OCI-LY3 (cell line): Measurements from ENCODE around the gene C5AR1.
"Not testable (repeated sequence)": the region's sequence is repeated elsewhere in the genome, so short reads cannot be mapped to it uniquely, and the experiment has no call there.

Experiments used
- H2AFZ ChIP-seq: fragments of 200-600, 300-600 bp; shearing (Covaris generic); 2 replicates; pipeline ENCODE4 v1.6.0; 2014; ENCODE audit warnings: antibody characterized with exemption, low read depth, low read length
- H3K27ac ChIP-seq: fragments of 200-600, 300-600 bp; sonication (generic); 2 replicates; pipeline ENCODE4 v1.5.1; 2014; ENCODE audit warnings: mild to moderate bottlenecking, low read length, moderate library complexity, mixed read lengths
- H3K27me3 ChIP-seq: fragments of 200-600, 300-600 bp; sonication (generic); 2 replicates; pipeline ENCODE4 v1.6.1; 2014; ENCODE audit warnings: low read depth, low read length, mixed read lengths
- H3K36me3 ChIP-seq: fragments of 200-600, 300-600 bp; sonication (generic); replicated peaks from 2 replicates; pipeline ENCODE3; 2014; ENCODE audit warnings: low read depth, low read length, mixed read lengths
- H3K4me1 ChIP-seq: fragments of 300-600, 200-600 bp; sonication (generic); 2 replicates; pipeline ENCODE4 v1.6.1; 2014; ENCODE audit warnings: low read length, mixed read lengths
- H3K4me2 ChIP-seq: fragments of 200-600, 300-600 bp; sonication (generic); 2 replicates; pipeline ENCODE4 v1.6.1; 2014; ENCODE audit warnings: low read length, mixed read lengths
- H3K4me3 ChIP-seq: fragments of 300-600, 200-600 bp; sonication (generic); 2 replicates; pipeline ENCODE4 v1.5.1; 2014; ENCODE audit warnings: antibody characterized with exemption, mild to moderate bottlenecking, low read length, moderate library complexity
- H3K79me2 ChIP-seq: fragments of 300-600, 200-600 bp; shearing (Covaris generic); 2 replicates; pipeline ENCODE4 v1.6.1; 2014; ENCODE audit warnings: mild to moderate bottlenecking, low read length, mixed read lengths
- H3K9ac ChIP-seq: fragments of 300-600, 200-600 bp; shearing (Covaris generic); 2 replicates; pipeline ENCODE4 v1.6.0; 2014; ENCODE audit warnings: mild to moderate bottlenecking, low read length, moderate library complexity
- H3K9me3 ChIP-seq: fragments of 200-600, 300-600 bp; shearing (Covaris generic); 2 replicates; pipeline ENCODE4 v1.6.1; 2014; ENCODE audit warnings: low read length, mixed read lengths; ENCODE audit not compliant: insufficient read depth
- H4K20me1 ChIP-seq: fragments of 200-600, 300-600 bp; sonication (generic); 2 replicates; pipeline ENCODE4 v1.6.1; 2016; ENCODE audit warnings: low read length, mixed read lengths; ENCODE audit not compliant: insufficient read depth
- EZH2phosphoT487 ChIP-seq: fragments of 200-600 bp; shearing (Covaris generic); IDR thresholded peaks from 2 replicates; pipeline ENCODE4 v1.6.1; 2018; ENCODE audit warnings: antibody characterized with exemption, mixed run types, low read depth
- TF ChIP-seq, protein P1 (sequence below): fragments of 200-600, 300-600 bp; sonication (generic); IDR thresholded peaks from 2 replicates; pipeline ENCODE4 v1.5.1; 2014; ENCODE audit warnings: antibody characterized with exemption, low read length, low read depth

The C5AR1 gene

DNA sequence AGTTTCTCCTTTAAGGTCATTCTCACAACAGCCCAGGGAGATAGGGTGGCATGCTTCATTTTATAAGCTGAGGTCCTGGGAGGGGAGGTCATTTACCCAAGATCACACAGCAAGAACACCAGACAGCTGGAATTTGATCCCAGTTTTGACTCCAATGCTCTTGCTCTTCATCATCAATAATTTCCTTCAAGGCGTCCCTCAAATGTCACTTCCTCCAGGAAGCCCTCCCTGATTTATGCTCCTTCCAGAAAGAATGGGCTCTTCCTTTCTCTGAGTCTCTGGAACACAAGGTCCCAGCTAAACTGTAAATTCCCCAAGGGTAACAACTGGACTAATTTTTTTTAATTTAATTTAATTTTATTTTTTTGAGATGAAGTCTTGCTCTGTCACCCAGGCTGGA lies 34.8 kb downstream of the C5AR1 start:
- H2AFZ ChIP-seq: no peak overlapping the region
- no peak overlapping the region for H3K4me3 ChIP-seq
- no peak overlapping the region for H3K9ac ChIP-seq
- H4K20me1 ChIP-seq: no peaks in the 10 kb centered on the region
- H3K79me2 ChIP-seq: peaks cover 2% of the 10 kb centered on the region
- no peak overlapping the region for H3K4me2 ChIP-seq
- H3K27me3 ChIP-seq: no peaks in the 10 kb centered on the region
- H3K4me1 ChIP-seq: peaks cover 9% of the 10 kb centered on the region; the same call in 1 of the 2 replicates
- TF ChIP-seq, protein P1, sequence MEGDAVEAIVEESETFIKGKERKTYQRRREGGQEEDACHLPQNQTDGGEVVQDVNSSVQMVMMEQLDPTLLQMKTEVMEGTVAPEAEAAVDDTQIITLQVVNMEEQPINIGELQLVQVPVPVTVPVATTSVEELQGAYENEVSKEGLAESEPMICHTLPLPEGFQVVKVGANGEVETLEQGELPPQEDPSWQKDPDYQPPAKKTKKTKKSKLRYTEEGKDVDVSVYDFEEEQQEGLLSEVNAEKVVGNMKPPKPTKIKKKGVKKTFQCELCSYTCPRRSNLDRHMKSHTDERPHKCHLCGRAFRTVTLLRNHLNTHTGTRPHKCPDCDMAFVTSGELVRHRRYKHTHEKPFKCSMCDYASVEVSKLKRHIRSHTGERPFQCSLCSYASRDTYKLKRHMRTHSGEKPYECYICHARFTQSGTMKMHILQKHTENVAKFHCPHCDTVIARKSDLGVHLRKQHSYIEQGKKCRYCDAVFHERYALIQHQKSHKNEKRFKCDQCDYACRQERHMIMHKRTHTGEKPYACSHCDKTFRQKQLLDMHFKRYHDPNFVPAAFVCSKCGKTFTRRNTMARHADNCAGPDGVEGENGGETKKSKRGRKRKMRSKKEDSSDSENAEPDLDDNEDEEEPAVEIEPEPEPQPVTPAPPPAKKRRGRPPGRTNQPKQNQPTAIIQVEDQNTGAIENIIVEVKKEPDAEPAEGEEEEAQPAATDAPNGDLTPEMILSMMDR: no peak
- no peak for TF ChIP-seq EZH2phosphoT487
- no peak overlapping the region for H3K27ac ChIP-seq
- H3K36me3 ChIP-seq: no peaks in the 10 kb centered on the region
- no peaks in the 10 kb centered on the region for H3K9me3 ChIP-seq

DNA sequence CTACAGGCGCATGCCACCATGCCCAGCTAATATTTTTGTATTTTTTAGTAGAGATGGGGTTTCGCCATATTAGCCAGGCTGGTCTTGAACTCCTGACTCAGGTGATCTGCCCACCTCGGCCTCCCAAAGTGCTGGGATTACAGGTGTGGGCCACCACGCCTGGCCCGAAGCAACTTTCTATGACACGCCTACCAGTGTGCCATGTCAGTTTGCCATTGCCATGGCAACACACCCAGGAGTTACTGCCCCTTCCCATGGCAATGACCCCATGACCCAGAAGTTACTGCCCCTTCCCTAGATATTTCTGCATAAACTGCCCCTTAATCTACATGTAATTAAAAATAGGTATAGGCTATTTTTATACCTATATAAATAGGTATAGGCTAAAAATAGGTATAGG lies 36.4 kb downstream of the C5AR1 start:
- H3K27ac ChIP-seq, H3K27me3 ChIP-seq, H2AFZ ChIP-seq, H3K9ac ChIP-seq, H4K20me1 ChIP-seq, H3K4me2 ChIP-seq, H3K4me3 ChIP-seq, H3K9me3 ChIP-seq, H3K36me3 ChIP-seq: not testable (repeated sequence)
- H3K4me1 ChIP-seq: peaks cover 17% of the 10 kb centered on the region
- peaks cover 18% of the 10 kb centered on the region for H3K79me2 ChIP-seq

DNA sequence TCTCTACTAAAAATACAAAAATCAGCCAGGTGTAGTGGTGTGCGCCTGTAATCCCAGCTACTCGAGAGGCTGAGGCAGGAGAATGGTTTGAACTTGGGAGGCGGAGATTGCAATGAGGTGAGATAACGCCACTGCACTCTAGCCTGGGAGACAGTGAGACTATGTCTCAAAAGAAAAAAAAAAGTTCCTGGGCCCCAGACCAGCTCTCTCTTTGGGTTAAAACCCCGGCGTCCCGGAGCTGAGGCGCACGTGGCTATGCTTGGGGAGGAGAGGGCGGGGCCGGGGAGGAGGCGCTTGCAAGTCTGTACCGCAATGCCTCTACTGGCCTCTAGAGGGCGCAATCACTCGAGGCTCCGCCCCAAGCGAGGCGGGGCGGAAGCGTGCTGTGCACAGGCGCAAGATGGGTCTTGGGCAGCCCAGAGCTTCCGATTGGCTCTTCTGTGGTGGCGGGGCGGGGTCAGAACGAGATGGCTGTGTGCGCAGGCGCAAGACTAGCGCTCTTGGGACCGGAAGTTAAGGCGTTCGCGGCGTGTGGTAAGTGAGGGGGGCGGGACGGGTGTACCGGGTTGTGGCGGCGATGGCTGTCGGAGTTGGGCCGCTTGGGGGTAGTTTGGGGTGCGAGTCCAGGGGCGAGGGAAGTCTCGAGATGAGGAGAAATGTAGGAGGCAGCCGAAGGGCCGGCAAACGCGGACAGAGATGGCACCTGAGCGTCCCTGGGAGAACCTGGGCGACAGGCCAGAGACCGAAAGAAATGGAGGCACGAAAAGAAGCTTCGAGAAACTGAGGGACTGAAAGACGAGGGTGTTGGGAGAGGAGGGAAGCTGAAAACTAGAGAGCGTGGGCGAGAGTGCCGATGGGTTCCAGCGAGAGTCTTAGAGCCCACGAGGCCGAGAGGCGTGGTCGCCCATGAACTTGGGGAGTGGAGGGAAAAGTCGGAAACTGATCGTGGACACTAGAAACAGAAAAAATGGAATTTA lies 39.4 kb downstream of the C5AR1 start, which contains the start of gene DHX34:
Gene DHX34 (plus strand): TSS at position 497 of the 977 bp plus-strand sequence. CDS start 3,716 bp downstream, outside the sequence.
- Histone ChIP-seq H3K4me3 (peak within 1 kb of the TSS; percentile 86), H3K79me2 (peaks cover 43% of the 10 kb centered on the region), H3K4me2 (peak within 1 kb of the TSS; percentile 85), H3K4me1 (peaks cover 17% of the 10 kb centered on the region), H3K27ac (peak within 1 kb of the TSS; percentile 36), H2AFZ (peak within 1 kb of the TSS; percentile 75), H4K20me1 (no peaks in the 10 kb centered on the region), H3K36me3 (peaks cover 26% of the 10 kb centered on the region), H3K9me3 (no peaks in the 10 kb centered on the region), H3K9ac (peak within 1 kb of the TSS; percentile 85), H3K27me3 (no peaks in the 10 kb centered on the region)
- TF ChIP-seq EZH2phosphoT487: no peak
- TF ChIP-seq, protein P1: peak; percentile 94

DNA sequence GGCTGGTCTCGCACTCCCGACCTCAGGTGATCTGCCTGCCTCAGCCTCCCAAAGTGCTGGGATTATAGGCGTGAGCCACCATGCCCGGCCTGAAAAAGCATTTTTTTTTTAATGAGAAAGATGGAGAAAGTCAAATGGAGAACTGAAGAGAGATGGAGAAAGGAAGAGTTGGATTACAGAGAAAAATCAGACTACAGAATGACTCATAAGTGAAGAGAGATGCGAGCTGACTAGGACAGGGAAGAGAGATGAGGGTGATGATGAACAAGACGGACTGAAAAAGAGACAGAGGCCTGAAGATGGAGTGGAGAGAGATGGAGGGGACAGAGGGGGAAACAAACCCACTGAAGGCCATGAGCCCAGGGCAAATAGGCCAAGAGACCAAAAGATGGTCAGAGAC lies 41.0 kb downstream of the C5AR1 start:
- Histone ChIP-seq H3K27me3 (no peaks in the 10 kb centered on the region), H3K9me3 (no peaks in the 10 kb centered on the region), H3K79me2 (peaks cover 46% of the 10 kb centered on the region), H3K36me3 (peaks cover 36% of the 10 kb centered on the region), H3K9ac (no peak overlapping the region), H2AFZ (no peak overlapping the region), H3K4me2 (no peak overlapping the region), H3K4me3 (no peak overlapping the region), H3K27ac (no peak overlapping the region), H3K4me1 (peaks cover 17% of the 10 kb centered on the region), H4K20me1 (no peaks in the 10 kb centered on the region)
- TF ChIP-seq, protein P1: no peak
- TF ChIP-seq EZH2phosphoT487: no peak
